K562 (cell line): ENCODE results near the gene MEGF9. TPM values are rescaled to one million over a fixed set of nuclear protein-coding genes. Genes with fewer than 3 reads are reported as not detected.

ENCODE experiments used
- GTF2E2 ChIP-seq: fragments of 200-800 bp; sonication (Bioruptor generic); IDR thresholded peaks from 2 replicates; pipeline ENCODE4 v1.6.1; 2016; ENCODE audit warnings: missing genetic modification characterization, missing compliant biosample characterization
- HDAC2 ChIP-seq: fragments of 450-650 bp; IDR thresholded peaks from 2 replicates; pipeline ENCODE4 v1.6.1; 2016; ENCODE audit warnings: mild to moderate bottlenecking
- HDAC6 ChIP-seq: IDR thresholded peaks from 2 replicates; pipeline ENCODE4 v1.6.1; 2012; ENCODE audit warnings: low read depth, mild to moderate bottlenecking, control low read depth, inconsistent platforms, low read length, moderate library complexity
- MEIS2 ChIP-seq: fragments of 450-650 bp; IDR thresholded peaks from 2 replicates; pipeline ENCODE4 v1.6.1; 2014; ENCODE audit warnings: mild to moderate bottlenecking; ENCODE audit not compliant: partially characterized antibody
- NBN ChIP-seq: fragments of 450-650 bp; IDR thresholded peaks from 2 replicates; pipeline ENCODE4 v1.6.1; 2016; ENCODE audit warnings: low read depth, mild to moderate bottlenecking
- NRF1 ChIP-seq, 2 experiments: fragments of 450-650 bp; IDR thresholded peaks in 1 of 2; conservative IDR thresholded peaks in 1 of 2; 2 replicates each; pipeline ENCODE4 v1.6.1; 2014; ENCODE audit warnings: mild to moderate bottlenecking in 2 of 2
- POLR2AphosphoS5 ChIP-seq: IDR thresholded peaks from 2 replicates; pipeline ENCODE4 v1.6.1; 2011; ENCODE audit warnings: mild to moderate bottlenecking, low read depth, low read length, moderate library complexity; ENCODE audit not compliant: control insufficient read depth, insufficient read depth
- TAF7 ChIP-seq: fragments of 450-650 bp; IDR thresholded peaks from 2 replicates; pipeline ENCODE4 v1.6.1; 2016; ENCODE audit warnings: missing genetic modification characterization, missing compliant biosample characterization
- ZBTB8A ChIP-seq: fragments of 450-650 bp; IDR thresholded peaks from 2 replicates; pipeline ENCODE4 v1.6.1; 2018; ENCODE audit warnings: mild to moderate bottlenecking, moderate library complexity; ENCODE audit not compliant: partially characterized antibody
- ZKSCAN1 ChIP-seq: fragments of 150-350 bp; IDR thresholded peaks from 2 replicates; pipeline ENCODE4 v1.6.1; 2016; ENCODE audit warnings: low read depth, low read length
- ZNF668 ChIP-seq: fragments of 250-450 bp; sonication (Bioruptor Pico); IDR thresholded peaks from 2 replicates; pipeline ENCODE4 v1.8.0; 2022; ENCODE audit warnings: mild to moderate bottlenecking, inconsistent platforms
- polyA plus RNA-seq, 8 experiments: library from polyadenylated mRNA; depleted of rRNA in 4 of 8; stranded (reverse) in 5 of 8; unstranded in 3 of 8; fragments of >200 nt; fragmentation: Nextera tagmentation in 2 of 8; fragmentation: Illumina TruSeq in 1 of 8; extraction: Ambion mirVana in 2 of 8; extraction: Trizol in 1 of 8; gene quantifications; 2 replicates each; pipeline versions ENCODE4 v1.2.1 to v1.2.3, GENCODE V29; 2011 to 2014; ENCODE audit warnings: inconsistent platforms in 1 of 8, missing spikeins in 1 of 8
- total RNA-seq, 7 experiments: library from RNA; depleted of rRNA in 6 of 7; stranded (reverse); fragments of >200 nt in 6 of 7; fragmentation: Illumina TruSeq in 2 of 7; extraction: Trizol in 2 of 7; gene quantifications; 2 replicates each; pipeline versions ENCODE4 v1.2.1 to v1.2.3, GENCODE V29; 2011 to 2021; ENCODE audit warnings: low replicate concordance in 1 of 7
- TF ChIP-seq, protein P1 (sequence below): fragments of 250-450 bp; sonication (Bioruptor Pico); IDR thresholded peaks from 2 replicates; pipeline ENCODE4 v1.9.0; 2021; ENCODE audit warnings: mild to moderate bottlenecking, inconsistent platforms
- TF ChIP-seq, protein P2 (sequence below): sonication (generic); formaldehyde crosslinking; IDR thresholded peaks from 2 replicates; pipeline ENCODE4 v1.8.0; 2023; ENCODE audit warnings: mild to moderate bottlenecking, missing genetic modification reagents
- TF ChIP-seq, protein P3 (sequence below): fragments of 450-650 bp; IDR thresholded peaks from one replicate; pipeline ENCODE4 v1.6.1; 2018; ENCODE audit warnings: mild to moderate bottlenecking, moderate library complexity; ENCODE audit not compliant: partially characterized antibody
- TF ChIP-seq, protein P4 (sequence below), 3 experiments: IDR thresholded peaks in 2 of 3; conservative IDR thresholded peaks in 1 of 3; 2 replicates each; pipeline ENCODE4 v1.5.1; 2011 to 2012; ENCODE audit warnings: low read length in 3 of 3, mild to moderate bottlenecking in 3 of 3, control low read depth in 2 of 3, improper control_type of control experiment in 1 of 3, inconsistent platforms in 1 of 3, low read depth in 1 of 3, mixed read lengths in 1 of 3, moderate library complexity in 1 of 3; ENCODE audit not compliant: insufficient read depth in 2 of 3

The MEGF9 gene
- total and polyA plus RNA-seq, 9 of the 15 experiments (the other 6 are each of a cell fraction or from before 2014, with no cell fraction given), result 2.1 to 6.2 (median 3.8) TPM

DNA sequence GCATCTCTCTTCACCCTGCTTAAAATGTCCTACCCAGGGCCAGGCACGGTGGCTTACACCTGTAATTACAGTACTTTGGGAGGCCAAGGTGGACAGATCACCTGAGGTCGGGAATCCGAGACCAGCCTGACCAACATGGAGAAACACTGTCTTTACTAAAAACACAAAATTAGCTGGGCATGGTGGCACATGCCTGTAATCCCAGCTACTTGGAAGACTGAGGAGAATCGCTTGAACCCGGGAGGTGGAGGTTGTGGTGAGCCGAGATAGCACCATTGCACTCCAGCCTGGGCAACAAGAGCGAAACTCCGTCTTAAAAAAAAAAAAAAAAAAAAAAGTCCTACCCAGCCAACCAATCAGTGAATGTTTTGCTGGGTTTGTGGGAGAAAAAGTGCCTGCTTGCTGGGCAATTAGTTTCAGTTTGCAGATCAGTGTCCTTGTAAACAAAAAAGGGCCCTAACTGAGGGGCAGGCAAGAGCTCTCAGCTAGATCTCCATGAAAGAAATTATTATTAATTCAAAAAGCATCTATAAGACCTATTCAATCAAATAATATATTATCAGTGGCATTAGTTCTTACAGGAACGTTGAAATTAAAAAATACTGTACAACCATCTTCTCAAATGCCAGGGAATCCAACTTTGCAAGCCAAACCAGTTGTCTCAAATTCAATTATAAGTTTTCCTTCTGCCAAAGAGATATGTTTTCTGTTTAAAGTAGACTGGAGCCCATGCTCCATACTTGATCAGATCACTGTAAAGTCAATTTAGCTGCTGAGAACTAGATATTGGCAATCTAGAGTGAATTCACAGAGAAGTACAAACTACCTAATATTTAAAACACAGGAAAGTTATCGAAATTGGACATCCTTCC, 3.9 kb downstream of the MEGF9 start (continued):
- TF ChIP-seq, protein P1, sequence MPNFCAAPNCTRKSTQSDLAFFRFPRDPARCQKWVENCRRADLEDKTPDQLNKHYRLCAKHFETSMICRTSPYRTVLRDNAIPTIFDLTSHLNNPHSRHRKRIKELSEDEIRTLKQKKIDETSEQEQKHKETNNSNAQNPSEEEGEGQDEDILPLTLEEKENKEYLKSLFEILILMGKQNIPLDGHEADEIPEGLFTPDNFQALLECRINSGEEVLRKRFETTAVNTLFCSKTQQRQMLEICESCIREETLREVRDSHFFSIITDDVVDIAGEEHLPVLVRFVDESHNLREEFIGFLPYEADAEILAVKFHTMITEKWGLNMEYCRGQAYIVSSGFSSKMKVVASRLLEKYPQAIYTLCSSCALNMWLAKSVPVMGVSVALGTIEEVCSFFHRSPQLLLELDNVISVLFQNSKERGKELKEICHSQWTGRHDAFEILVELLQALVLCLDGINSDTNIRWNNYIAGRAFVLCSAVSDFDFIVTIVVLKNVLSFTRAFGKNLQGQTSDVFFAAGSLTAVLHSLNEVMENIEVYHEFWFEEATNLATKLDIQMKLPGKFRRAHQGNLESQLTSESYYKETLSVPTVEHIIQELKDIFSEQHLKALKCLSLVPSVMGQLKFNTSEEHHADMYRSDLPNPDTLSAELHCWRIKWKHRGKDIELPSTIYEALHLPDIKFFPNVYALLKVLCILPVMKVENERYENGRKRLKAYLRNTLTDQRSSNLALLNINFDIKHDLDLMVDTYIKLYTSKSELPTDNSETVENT (CRISPR knock-in tag), result no peak
- TF ChIP-seq NBN (0 out of 2 replicates have a peak, but pooled peaks have one; percentile 41), NRF1 (conservative IDR thresholded peaks at IDR 0.05 in 1 of 2, IDR thresholded peaks at IDR 0.05 in 1 of 2) (peak; percentile 53 to 54), GTF2E2 (tag) (no peak), ZKSCAN1 (no peak), HDAC2 (0 out of 2 replicates have a peak, but pooled peaks have one; percentile 18), MEIS2 (no peak), ZBTB8A (no peak), HDAC6 (no peak), ZNF668 (CRISPR knock-in tag) (no peak), TAF7 (peak; percentile 49), POLR2AphosphoS5 (peak; percentile 53; the same call in 1 of the 2 replicates)
- TF ChIP-seq, protein P2, sequence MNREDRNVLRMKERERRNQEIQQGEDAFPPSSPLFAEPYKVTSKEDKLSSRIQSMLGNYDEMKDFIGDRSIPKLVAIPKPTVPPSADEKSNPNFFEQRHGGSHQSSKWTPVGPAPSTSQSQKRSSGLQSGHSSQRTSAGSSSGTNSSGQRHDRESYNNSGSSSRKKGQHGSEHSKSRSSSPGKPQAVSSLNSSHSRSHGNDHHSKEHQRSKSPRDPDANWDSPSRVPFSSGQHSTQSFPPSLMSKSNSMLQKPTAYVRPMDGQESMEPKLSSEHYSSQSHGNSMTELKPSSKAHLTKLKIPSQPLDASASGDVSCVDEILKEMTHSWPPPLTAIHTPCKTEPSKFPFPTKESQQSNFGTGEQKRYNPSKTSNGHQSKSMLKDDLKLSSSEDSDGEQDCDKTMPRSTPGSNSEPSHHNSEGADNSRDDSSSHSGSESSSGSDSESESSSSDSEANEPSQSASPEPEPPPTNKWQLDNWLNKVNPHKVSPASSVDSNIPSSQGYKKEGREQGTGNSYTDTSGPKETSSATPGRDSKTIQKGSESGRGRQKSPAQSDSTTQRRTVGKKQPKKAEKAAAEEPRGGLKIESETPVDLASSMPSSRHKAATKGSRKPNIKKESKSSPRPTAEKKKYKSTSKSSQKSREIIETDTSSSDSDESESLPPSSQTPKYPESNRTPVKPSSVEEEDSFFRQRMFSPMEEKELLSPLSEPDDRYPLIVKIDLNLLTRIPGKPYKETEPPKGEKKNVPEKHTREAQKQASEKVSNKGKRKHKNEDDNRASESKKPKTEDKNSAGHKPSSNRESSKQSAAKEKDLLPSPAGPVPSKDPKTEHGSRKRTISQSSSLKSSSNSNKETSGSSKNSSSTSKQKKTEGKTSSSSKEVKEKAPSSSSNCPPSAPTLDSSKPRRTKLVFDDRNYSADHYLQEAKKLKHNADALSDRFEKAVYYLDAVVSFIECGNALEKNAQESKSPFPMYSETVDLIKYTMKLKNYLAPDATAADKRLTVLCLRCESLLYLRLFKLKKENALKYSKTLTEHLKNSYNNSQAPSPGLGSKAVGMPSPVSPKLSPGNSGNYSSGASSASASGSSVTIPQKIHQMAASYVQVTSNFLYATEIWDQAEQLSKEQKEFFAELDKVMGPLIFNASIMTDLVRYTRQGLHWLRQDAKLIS (CRISPR knock-in tag), result no peak
- TF ChIP-seq, protein P3, sequence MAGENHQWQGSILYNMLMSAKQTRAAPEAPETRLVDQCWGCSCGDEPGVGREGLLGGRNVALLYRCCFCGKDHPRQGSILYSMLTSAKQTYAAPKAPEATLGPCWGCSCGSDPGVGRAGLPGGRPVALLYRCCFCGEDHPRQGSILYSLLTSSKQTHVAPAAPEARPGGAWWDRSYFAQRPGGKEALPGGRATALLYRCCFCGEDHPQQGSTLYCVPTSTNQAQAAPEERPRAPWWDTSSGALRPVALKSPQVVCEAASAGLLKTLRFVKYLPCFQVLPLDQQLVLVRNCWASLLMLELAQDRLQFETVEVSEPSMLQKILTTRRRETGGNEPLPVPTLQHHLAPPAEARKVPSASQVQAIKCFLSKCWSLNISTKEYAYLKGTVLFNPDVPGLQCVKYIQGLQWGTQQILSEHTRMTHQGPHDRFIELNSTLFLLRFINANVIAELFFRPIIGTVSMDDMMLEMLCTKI, result no peak
- TF ChIP-seq, protein P4, sequence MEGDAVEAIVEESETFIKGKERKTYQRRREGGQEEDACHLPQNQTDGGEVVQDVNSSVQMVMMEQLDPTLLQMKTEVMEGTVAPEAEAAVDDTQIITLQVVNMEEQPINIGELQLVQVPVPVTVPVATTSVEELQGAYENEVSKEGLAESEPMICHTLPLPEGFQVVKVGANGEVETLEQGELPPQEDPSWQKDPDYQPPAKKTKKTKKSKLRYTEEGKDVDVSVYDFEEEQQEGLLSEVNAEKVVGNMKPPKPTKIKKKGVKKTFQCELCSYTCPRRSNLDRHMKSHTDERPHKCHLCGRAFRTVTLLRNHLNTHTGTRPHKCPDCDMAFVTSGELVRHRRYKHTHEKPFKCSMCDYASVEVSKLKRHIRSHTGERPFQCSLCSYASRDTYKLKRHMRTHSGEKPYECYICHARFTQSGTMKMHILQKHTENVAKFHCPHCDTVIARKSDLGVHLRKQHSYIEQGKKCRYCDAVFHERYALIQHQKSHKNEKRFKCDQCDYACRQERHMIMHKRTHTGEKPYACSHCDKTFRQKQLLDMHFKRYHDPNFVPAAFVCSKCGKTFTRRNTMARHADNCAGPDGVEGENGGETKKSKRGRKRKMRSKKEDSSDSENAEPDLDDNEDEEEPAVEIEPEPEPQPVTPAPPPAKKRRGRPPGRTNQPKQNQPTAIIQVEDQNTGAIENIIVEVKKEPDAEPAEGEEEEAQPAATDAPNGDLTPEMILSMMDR (IDR thresholded peaks at IDR 0.05 in 2 of 3, conservative IDR thresholded peaks at IDR 0.05 in 1 of 3; ENCODE audit: insufficient read depth in 2 of 3, low read depth in 1 of 3, low read length in 3 of 3), result no peak
